ENCODE results near the gene UNC13A. TPM values are rescaled to one million over a fixed set of nuclear protein-coding genes. Genes with fewer than 3 reads are reported as not detected.

The UNC13A gene
- total RNA-seq, 1 experiment from 2014 or later: 0.18 TPM

DNA sequence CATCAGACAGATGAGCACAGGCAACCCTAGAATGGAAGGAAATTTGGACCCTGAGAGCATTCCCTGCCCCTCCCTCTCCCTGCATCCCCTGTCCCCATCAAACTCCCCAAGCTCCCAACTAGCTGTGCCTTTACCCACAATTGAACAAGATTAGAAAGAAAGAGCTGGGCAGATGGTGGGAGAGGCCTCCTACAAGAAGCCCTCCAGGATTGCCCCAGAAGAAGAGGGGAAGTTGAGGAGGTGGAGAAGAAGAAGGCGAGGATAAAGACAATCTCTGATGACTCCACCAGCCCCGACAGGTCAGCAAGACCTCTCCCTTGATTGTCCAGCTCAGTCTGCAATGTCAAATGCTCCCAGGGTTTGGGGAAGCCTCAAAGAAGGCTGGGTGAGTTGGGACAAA is 11.9 kb downstream of the UNC13A start:
- ChIA-PET CTCF (interaction anchor here (0.5 to 0.7 kb wide), 3 partner anchors 69 to 234 kb away, joined by 3 to 4 read pairs (median 3); no protein-coding TSS in a partner anchor), POLR2A (no interaction called here)
- H3K4me1 ChIP-seq: no peaks in the 10 kb centered on the region
- peaks cover 18% of the 10 kb centered on the region for H3K27me3 Mint-ChIP-seq (ENCODE audit: insufficient read depth, unreplicated experiment)
- no peak overlapping the region for H3K4me3 ChIP-seq (ENCODE audit: low read depth, low read length)
- no peaks in the 10 kb centered on the region for H3K36me3 Mint-ChIP-seq (ENCODE audit: insufficient read depth, unreplicated experiment)
- intact Hi-C loops (cut with micrococcal nuclease; ENCODE audit: unreplicated experiment): loop anchor here (5.0 kb wide), 1 partner anchor 91 kb away; no protein-coding TSS in a partner anchor
- DNase-seq: no peak
- no TSS peak for BruUV-seq (replicated peaks)
- no peaks in the 10 kb centered on the region for H3K4me1 Mint-ChIP-seq (ENCODE audit: low read depth, unreplicated experiment)
- H3K9me3 ChIP-seq: no peaks in the 10 kb centered on the region
- TF ChIP-seq, protein P1, sequence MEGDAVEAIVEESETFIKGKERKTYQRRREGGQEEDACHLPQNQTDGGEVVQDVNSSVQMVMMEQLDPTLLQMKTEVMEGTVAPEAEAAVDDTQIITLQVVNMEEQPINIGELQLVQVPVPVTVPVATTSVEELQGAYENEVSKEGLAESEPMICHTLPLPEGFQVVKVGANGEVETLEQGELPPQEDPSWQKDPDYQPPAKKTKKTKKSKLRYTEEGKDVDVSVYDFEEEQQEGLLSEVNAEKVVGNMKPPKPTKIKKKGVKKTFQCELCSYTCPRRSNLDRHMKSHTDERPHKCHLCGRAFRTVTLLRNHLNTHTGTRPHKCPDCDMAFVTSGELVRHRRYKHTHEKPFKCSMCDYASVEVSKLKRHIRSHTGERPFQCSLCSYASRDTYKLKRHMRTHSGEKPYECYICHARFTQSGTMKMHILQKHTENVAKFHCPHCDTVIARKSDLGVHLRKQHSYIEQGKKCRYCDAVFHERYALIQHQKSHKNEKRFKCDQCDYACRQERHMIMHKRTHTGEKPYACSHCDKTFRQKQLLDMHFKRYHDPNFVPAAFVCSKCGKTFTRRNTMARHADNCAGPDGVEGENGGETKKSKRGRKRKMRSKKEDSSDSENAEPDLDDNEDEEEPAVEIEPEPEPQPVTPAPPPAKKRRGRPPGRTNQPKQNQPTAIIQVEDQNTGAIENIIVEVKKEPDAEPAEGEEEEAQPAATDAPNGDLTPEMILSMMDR (IDR thresholded peaks at IDR 0.05; ENCODE audit: insufficient read depth in 1 of 2, low read depth in 1 of 2, low read length in 1 of 2, severe bottlenecking in 1 of 2, unreplicated experiment in 1 of 2): no peak
- H3K27me3 ChIP-seq (replicated peaks; ENCODE audit: control insufficient read depth, insufficient read depth, low read length): no peaks in the 10 kb centered on the region
- H3K9me3 Mint-ChIP-seq (ENCODE audit: unreplicated experiment): no peaks in the 10 kb centered on the region
- H3K4me3 Mint-ChIP-seq (ENCODE audit: unreplicated experiment): no peak overlapping the region
- H3K36me3 ChIP-seq (ENCODE audit: control insufficient read depth, insufficient read depth, low read length): no peaks in the 10 kb centered on the region
- H3K27ac Mint-ChIP-seq (ENCODE audit: unreplicated experiment): no peak overlapping the region

DNA sequence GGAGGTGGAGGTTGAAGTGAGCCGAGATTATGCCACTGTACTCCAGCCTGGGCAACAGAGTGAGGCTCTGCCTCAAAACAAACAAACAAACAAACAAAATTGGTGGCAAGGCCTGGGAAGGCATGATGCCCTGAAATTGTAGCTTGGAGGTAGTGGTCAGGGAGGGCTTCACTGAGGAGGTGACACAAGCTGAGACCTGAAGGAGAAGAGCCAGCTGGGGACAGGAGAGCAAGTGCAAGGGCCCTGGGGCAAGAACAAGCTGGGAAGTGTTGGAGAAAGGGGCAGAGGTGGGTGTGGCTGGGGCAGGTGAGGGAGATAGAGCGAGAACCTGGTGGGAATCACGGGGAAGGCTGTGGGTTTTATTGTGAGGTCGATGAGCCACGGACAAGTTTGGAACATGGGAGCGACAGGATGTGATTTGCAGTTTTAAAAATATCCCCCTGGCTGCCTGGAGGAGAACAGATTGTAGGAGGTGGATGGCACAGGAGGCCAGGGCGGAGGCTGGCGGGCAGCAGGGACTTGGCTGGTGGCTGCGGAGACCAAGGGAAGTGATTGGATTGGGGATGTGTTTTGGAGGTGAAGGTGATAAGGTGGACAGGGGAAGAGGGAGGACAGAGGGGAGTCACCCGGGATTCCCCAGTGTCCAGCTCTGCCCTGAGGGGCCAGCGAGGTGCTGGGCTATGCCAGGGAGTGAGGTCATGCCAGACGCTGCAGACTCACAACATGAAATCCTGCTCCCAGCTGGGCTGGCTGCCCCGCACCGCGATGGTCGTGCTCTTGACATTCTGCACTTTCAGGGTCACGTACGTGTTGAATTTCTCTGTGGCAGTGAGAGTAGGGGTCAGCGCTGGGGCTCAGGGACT is 14.0 kb downstream of the UNC13A start:
- Histone ChIP-seq H3K4me1 (no peaks in the 10 kb centered on the region), H3K4me3 (ENCODE audit: low read depth, low read length) (no peak overlapping the region), H3K9me3 (no peaks in the 10 kb centered on the region), H3K36me3 (ENCODE audit: control insufficient read depth, insufficient read depth, low read length) (no peaks in the 10 kb centered on the region), H3K27me3 (replicated peaks; ENCODE audit: control insufficient read depth, insufficient read depth, low read length) (no peaks in the 10 kb centered on the region)
- Mint-ChIP-seq H3K4me3 (ENCODE audit: unreplicated experiment) (no peak overlapping the region), H3K27me3 (ENCODE audit: insufficient read depth, unreplicated experiment) (peaks cover 14% of the 10 kb centered on the region), H3K27ac (ENCODE audit: unreplicated experiment) (no peak overlapping the region), H3K4me1 (ENCODE audit: low read depth, unreplicated experiment) (no peaks in the 10 kb centered on the region), H3K36me3 (ENCODE audit: insufficient read depth, unreplicated experiment) (no peaks in the 10 kb centered on the region), H3K9me3 (ENCODE audit: unreplicated experiment) (no peaks in the 10 kb centered on the region)
- DNase-seq: no peak
- TF ChIP-seq, protein P1 (IDR thresholded peaks at IDR 0.05; ENCODE audit: insufficient read depth in 1 of 2, low read depth in 1 of 2, low read length in 1 of 2, severe bottlenecking in 1 of 2, unreplicated experiment in 1 of 2): no peak
- POLR2A ChIA-PET: no interaction called here
- CTCF ChIA-PET: no interaction called here
- BruUV-seq (replicated peaks): no TSS peak
- intact Hi-C loops (cut with micrococcal nuclease; ENCODE audit: unreplicated experiment): no loop called here

- no TSS peak for BruUV-seq (replicated peaks)
- Mint-ChIP-seq H3K4me3 (ENCODE audit: unreplicated experiment) (no peak overlapping the region), H3K27ac (ENCODE audit: unreplicated experiment) (no peak overlapping the region)
Measured at GRCh38 chr19:17671906-17672305, 16.2 kb downstream of the UNC13A start.

More at GRCh38 chr19:17671906-17672305, 16.2 kb downstream of the UNC13A start:
- H3K4me1 ChIP-seq: no peaks in the 10 kb centered on the region
- no peaks in the 10 kb centered on the region for H3K36me3 ChIP-seq (ENCODE audit: control insufficient read depth, insufficient read depth, low read length)
- H3K9me3 Mint-ChIP-seq (ENCODE audit: unreplicated experiment): no peaks in the 10 kb centered on the region
- peaks cover 10% of the 10 kb centered on the region for H3K27me3 Mint-ChIP-seq (ENCODE audit: insufficient read depth, unreplicated experiment)
- DNase-seq: peak; percentile 59 to 61
- POLR2A ChIA-PET: no interaction called here
- no peak overlapping the region for H3K4me3 ChIP-seq (ENCODE audit: low read depth, low read length)
- H3K9me3 ChIP-seq: no peaks in the 10 kb centered on the region
- H3K27me3 ChIP-seq (replicated peaks; ENCODE audit: control insufficient read depth, insufficient read depth, low read length): no peaks in the 10 kb centered on the region
- TF ChIP-seq, protein P1 (IDR thresholded peaks at IDR 0.05; ENCODE audit: insufficient read depth in 1 of 2, low read depth in 1 of 2, low read length in 1 of 2, severe bottlenecking in 1 of 2, unreplicated experiment in 1 of 2): no peak
- intact Hi-C loops (cut with micrococcal nuclease; ENCODE audit: unreplicated experiment): no loop called here
- CTCF ChIA-PET: no interaction called here
- H3K36me3 Mint-ChIP-seq (ENCODE audit: insufficient read depth, unreplicated experiment): no peaks in the 10 kb centered on the region
- no peaks in the 10 kb centered on the region for H3K4me1 Mint-ChIP-seq (ENCODE audit: low read depth, unreplicated experiment)
